ENCODE measurements around the gene PRRT1B.

- TF ChIP-seq PRDM10 (IDR thresholded peaks at IDR 0.05; ENCODE audit: partially characterized antibody) (no peak), PHF20 (IDR thresholded peaks at IDR 0.05; ENCODE audit: partially characterized antibody) (no peak)
Observed at GRCh38 chr9:131537946-131538345, 7.4 kb upstream of the PRRT1B start.
